GM18519 (cell line): ENCODE measurements around the gene PTGES.
"Not testable (repeated sequence)": the region's sequence is repeated elsewhere in the genome, so short reads cannot be mapped to it uniquely, and the experiment has no call there.

Experiments used
- ATAC-seq: cut with Tn5 transposase; IDR thresholded peaks from one replicate; pipeline ENCODE4 v1.9.1; 2021; ENCODE audit warnings: mild to moderate bottlenecking, moderate library complexity; ENCODE audit not compliant: unreplicated experiment, low FRiP score

Gene PTGES

GRCh38 chr9:129749052-129749451 is 3.8 kb downstream of the PTGES start:
- not testable (repeated sequence) for ATAC-seq

GRCh38 chr9:129748249-129748648 is 4.6 kb downstream of the PTGES start:
- no peak for ATAC-seq

GRCh38 chr9:129746092-129746777 is 6.6 kb downstream of the PTGES start:
- no peak for ATAC-seq

GRCh38 chr9:129745200-129745599 is 7.6 kb downstream of the PTGES start:
- no peak for ATAC-seq

GRCh38 chr9:129740666-129741464 is 12.0 kb downstream of the PTGES start:
- no peak for ATAC-seq

GRCh38 chr9:129740174-129740573 is 12.7 kb downstream of the PTGES start:
- no peak for ATAC-seq

- no peak for ATAC-seq
These were observed 13.4 kb downstream of the PTGES start for GRCh38 chr9:129739432-129739831.

- ATAC-seq: no peak
These were observed 15.2 kb downstream of the PTGES start for GRCh38 chr9:129737479-129738274.

GRCh38 chr9:129736334-129736733 is 16.5 kb downstream of the PTGES start:
- no peak for ATAC-seq

- ATAC-seq: no peak
These were observed 17.3 kb downstream of the PTGES start for GRCh38 chr9:129735546-129735945.

GRCh38 chr9:129733632-129733953 is 19.2 kb downstream of the PTGES start:
- ATAC-seq: no peak

- no peak for ATAC-seq
These were observed 19.8 kb downstream of the PTGES start for GRCh38 chr9:129732946-129733631.

GRCh38 chr9:129732100-129732499 is 20.7 kb downstream of the PTGES start:
- no peak for ATAC-seq

GRCh38 chr9:129731477-129732085 is 21.3 kb downstream of the PTGES start:
- ATAC-seq: no peak

- ATAC-seq: no peak
These were observed 24.1 kb downstream of the PTGES start for GRCh38 chr9:129728744-129729143.

GRCh38 chr9:129726322-129727160 is 26.3 kb downstream of the PTGES start:
- ATAC-seq: no peak

- no peak for ATAC-seq
These were observed 27.0 kb downstream of the PTGES start for GRCh38 chr9:129725795-129726251.

- ATAC-seq: no peak
These were observed 28.2 kb downstream of the PTGES start for GRCh38 chr9:129724456-129725190.

GRCh38 chr9:129722913-129723312 is 29.9 kb downstream of the PTGES start:
- no peak for ATAC-seq
